Endometrial microvascular endothelial cells (primary cell): Measurements from ENCODE around the gene RUBCN. TPM values are rescaled to one million over a fixed set of nuclear protein-coding genes. Genes with fewer than 3 reads are reported as not detected.
"Not testable (repeated sequence)": the region's sequence is repeated elsewhere in the genome, so short reads cannot be mapped to it uniquely, and the experiment has no call there.

Source experiments
- in situ Hi-C: cut with HindIII; loops from 2 replicates; pipeline ENCODE4 v1.10.0; 2017; ENCODE audit warnings: low sequenced_read_pairs, low pct_unique_long_range_greater_than_20kb; ENCODE audit errors: inconsistent ontology term
- total RNA-seq: library from RNA; depleted of rRNA; stranded (reverse); fragments of >200 nt; gene quantifications from one replicate; pipeline ENCODE4 v1.2.3, GENCODE V29; 2015; ENCODE audit errors: inconsistent ontology term

RUBCN gene
- total RNA-seq, 1 donor from 2014 or later: 18.2 TPM

GRCh38 chr3:197663367-197664140, 73.2 kb downstream of the RUBCN start:
- in situ Hi-C loops: not testable (repeated sequence)

GRCh38 chr3:197662352-197662751, 74.4 kb downstream of the RUBCN start:
- in situ Hi-C loops: not testable (repeated sequence)

- in situ Hi-C loops: not testable (repeated sequence)
Observed at GRCh38 chr3:197661874-197662273, 74.8 kb downstream of the RUBCN start.

- in situ Hi-C loops: not testable (repeated sequence)
Observed at GRCh38 chr3:197661234-197661834, 75.4 kb downstream of the RUBCN start.

- in situ Hi-C loops: not testable (repeated sequence)
Observed at GRCh38 chr3:197659701-197660100, 77.0 kb downstream of the RUBCN start.

- in situ Hi-C loops: not testable (repeated sequence)
Observed at GRCh38 chr3:197659144-197659543, 77.6 kb downstream of the RUBCN start.

- in situ Hi-C loops: not testable (repeated sequence)
Observed at GRCh38 chr3:197658706-197659105, 78.0 kb downstream of the RUBCN start.

- in situ Hi-C loops: not testable (repeated sequence)
Observed at GRCh38 chr3:197657541-197658292, 79.0 kb downstream of the RUBCN start.

GRCh38 chr3:197656960-197657359, 79.7 kb downstream of the RUBCN start:
- in situ Hi-C loops: not testable (repeated sequence)

GRCh38 chr3:197656129-197656528, 80.6 kb downstream of the RUBCN start:
- in situ Hi-C loops: not testable (repeated sequence)

- in situ Hi-C loops: not testable (repeated sequence)
Observed at GRCh38 chr3:197654998-197655330, 81.7 kb downstream of the RUBCN start.

GRCh38 chr3:197654090-197654997, 82.4 kb downstream of the RUBCN start:
- in situ Hi-C loops: not testable (repeated sequence)

GRCh38 chr3:197652860-197653259, 83.8 kb downstream of the RUBCN start:
- in situ Hi-C loops: not testable (repeated sequence)

- in situ Hi-C loops: not testable (repeated sequence)
Observed at GRCh38 chr3:197647649-197648048, 89.1 kb downstream of the RUBCN start.

- in situ Hi-C loops: not testable (repeated sequence)
Observed at GRCh38 chr3:197647191-197647590, 89.5 kb downstream of the RUBCN start.

GRCh38 chr3:197646294-197646693, 90.4 kb downstream of the RUBCN start:
- in situ Hi-C loops: not testable (repeated sequence)

GRCh38 chr3:197637556-197637955, 99.1 kb downstream of the RUBCN start:
- in situ Hi-C loops: not testable (repeated sequence)

- in situ Hi-C loops: not testable (repeated sequence)
Observed at GRCh38 chr3:197631989-197632388, 104.7 kb downstream of the RUBCN start.

- in situ Hi-C loops: not testable (repeated sequence)
Observed at GRCh38 chr3:197630766-197631165, 105.9 kb downstream of the RUBCN start.
